Upper lobe of left lung (tissue), 6 donors: ENCODE results near the gene STARD8. TPM values are rescaled to one million over a fixed set of nuclear protein-coding genes. Genes with fewer than 3 reads are reported as not detected.

Source experiments
- ATAC-seq, 2 donors: fragments of 200-7000 bp; cut with Tn5 transposase; one replicate each; pipeline ENCODE4 v1.9.1; 2022; ENCODE audit warnings: mild to moderate bottlenecking in 2 of 2, moderate library complexity in 2 of 2; ENCODE audit not compliant: low FRiP score in 2 of 2
- DNase-seq, 2 donors: peaks; one replicate each; pipeline ENCODE4 v3.0.0-alpha.2; 2019 to 2020
- H3K27ac ChIP-seq, 4 donors: fragments of 200-600 bp; sonication (generic); one replicate each; pipeline ENCODE4 v1.5.1; 2016 to 2019
- H3K27me3 ChIP-seq, 4 donors: fragments of 200-600 bp; sonication (generic); one replicate each; pipeline ENCODE4 v1.5.1; 2017 to 2019
- H3K36me3 ChIP-seq, 4 donors: fragments of 200-600 bp; sonication (generic); one replicate each; pipeline ENCODE4 v1.5.1; 2016 to 2019
- H3K4me1 ChIP-seq, 4 donors: fragments of 200-600 bp; sonication (generic); one replicate each; pipeline ENCODE4 v1.5.1; 2018 to 2019
- H3K4me3 ChIP-seq, 4 donors: fragments of 200-600 bp; sonication (generic); one replicate each; pipeline ENCODE4 v1.5.1; 2017 to 2019; ENCODE audit warnings: mild to moderate bottlenecking in 2 of 4, moderate library complexity in 1 of 4
- H3K9me3 ChIP-seq, 4 donors: fragments of 200-600 bp; sonication (generic); one replicate each; pipeline ENCODE4 v1.5.1; 2018 to 2019
- EP300 ChIP-seq, 4 donors: sonication (generic); formaldehyde crosslinking; IDR thresholded peaks; one replicate each; pipeline ENCODE4 v1.5.1; 2017; ENCODE audit warnings: antibody characterized with exemption in 4 of 4, control low read depth in 2 of 4
- POLR2A ChIP-seq, 4 donors: fragments of 450-650 bp; IDR thresholded peaks; one replicate each; pipeline ENCODE4 v1.5.1; 2016 to 2017; ENCODE audit warnings: antibody characterized with exemption in 4 of 4, mild to moderate bottlenecking in 2 of 4
- POLR2AphosphoS5 ChIP-seq, 2 donors: sonication (generic); formaldehyde crosslinking; IDR thresholded peaks; one replicate each; pipeline ENCODE4 v1.5.1; 2017; ENCODE audit warnings: antibody characterized with exemption in 2 of 2
- WGBS, 2 donors: methylation state at CpG; one replicate each; pipeline ENCODE4 v1.1.5; 2017 to 2018; 5-methylcytosine and 5-hydroxymethylcytosine counted together
- total RNA-seq, 6 donors: library from RNA; depleted of rRNA in 4 of 6; stranded (reverse); fragments of >200 nt in 4 of 6; gene quantifications; one replicate each; pipeline versions ENCODE4 v1.1.0 to v1.2.1, GENCODE V29; 2016 to 2021
- TF ChIP-seq, protein P1 (sequence below), 6 experiments: fragments of 450-650 bp in 4 of 6; fragments of 200-600 bp in 2 of 6; sonication (generic) in 2 of 6; IDR thresholded peaks; one replicate each; pipeline ENCODE4 v1.5.1; 2016 to 2019; ENCODE audit warnings: antibody characterized with exemption in 6 of 6
- donor health status: DM: no; HTN: no; CAD: no; lungs with moderate emphysema.
- donor health status: DM: no; HTN: yes; CAD: no; lungs with severe emphysema.

STARD8 gene
- total RNA-seq, 6 donors from 2014 or later = 13.9 to 43.1 (median 25.8) TPM

DNA sequence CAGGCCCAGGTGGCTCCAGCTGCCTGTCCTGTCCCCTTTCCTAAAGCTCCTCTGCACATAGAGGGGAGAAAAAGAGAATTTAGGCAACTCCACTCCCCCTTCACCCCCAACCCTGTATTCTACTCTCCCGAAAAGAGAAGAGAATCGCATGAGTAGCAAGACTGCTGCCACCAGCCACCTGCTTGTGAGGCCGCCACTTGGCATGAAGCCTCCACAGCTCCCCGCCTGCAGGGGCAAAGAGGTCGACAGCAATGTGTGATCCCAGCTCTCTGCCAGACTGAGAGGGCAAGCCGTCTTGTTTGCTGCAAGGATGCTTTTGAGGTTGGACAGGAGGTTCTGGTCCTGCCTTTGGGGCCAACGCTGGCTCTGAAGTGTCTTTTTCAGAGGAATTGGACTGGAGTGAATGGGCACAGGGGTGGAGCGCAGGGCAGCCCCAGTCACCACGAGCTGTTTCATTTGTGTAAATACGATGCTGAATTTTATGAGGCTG lies 77.1 kb downstream of the STARD8 start:
- TF ChIP-seq POLR2AphosphoS5 (IDR thresholded peaks at IDR 0.05) = no peak
- TF ChIP-seq, protein P1, sequence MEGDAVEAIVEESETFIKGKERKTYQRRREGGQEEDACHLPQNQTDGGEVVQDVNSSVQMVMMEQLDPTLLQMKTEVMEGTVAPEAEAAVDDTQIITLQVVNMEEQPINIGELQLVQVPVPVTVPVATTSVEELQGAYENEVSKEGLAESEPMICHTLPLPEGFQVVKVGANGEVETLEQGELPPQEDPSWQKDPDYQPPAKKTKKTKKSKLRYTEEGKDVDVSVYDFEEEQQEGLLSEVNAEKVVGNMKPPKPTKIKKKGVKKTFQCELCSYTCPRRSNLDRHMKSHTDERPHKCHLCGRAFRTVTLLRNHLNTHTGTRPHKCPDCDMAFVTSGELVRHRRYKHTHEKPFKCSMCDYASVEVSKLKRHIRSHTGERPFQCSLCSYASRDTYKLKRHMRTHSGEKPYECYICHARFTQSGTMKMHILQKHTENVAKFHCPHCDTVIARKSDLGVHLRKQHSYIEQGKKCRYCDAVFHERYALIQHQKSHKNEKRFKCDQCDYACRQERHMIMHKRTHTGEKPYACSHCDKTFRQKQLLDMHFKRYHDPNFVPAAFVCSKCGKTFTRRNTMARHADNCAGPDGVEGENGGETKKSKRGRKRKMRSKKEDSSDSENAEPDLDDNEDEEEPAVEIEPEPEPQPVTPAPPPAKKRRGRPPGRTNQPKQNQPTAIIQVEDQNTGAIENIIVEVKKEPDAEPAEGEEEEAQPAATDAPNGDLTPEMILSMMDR (IDR thresholded peaks at IDR 0.05) = no peak
- TF ChIP-seq EP300 (IDR thresholded peaks at IDR 0.05) = no peak
- no peak for TF ChIP-seq POLR2A (IDR thresholded peaks at IDR 0.05)
- ATAC-seq (no peak), DNase-seq (peak in 1 of 2 donors; percentile 15)
- H3K36me3 ChIP-seq = peaks cover 0 to 72% (median 26%) of the 10 kb centered on the region in 4 donors
- no peaks in the 10 kb centered on the region for H3K27me3 ChIP-seq
- WGBS, 2 donors = 81 to 85% methylated on average over 9 to 10 of the region's 10 CpGs
- H3K27ac ChIP-seq = no peak overlapping the region
- no peaks in the 10 kb centered on the region for H3K4me1 ChIP-seq
- no peaks in the 10 kb centered on the region for H3K9me3 ChIP-seq
- H3K4me3 ChIP-seq = no peak overlapping the region

DNA sequence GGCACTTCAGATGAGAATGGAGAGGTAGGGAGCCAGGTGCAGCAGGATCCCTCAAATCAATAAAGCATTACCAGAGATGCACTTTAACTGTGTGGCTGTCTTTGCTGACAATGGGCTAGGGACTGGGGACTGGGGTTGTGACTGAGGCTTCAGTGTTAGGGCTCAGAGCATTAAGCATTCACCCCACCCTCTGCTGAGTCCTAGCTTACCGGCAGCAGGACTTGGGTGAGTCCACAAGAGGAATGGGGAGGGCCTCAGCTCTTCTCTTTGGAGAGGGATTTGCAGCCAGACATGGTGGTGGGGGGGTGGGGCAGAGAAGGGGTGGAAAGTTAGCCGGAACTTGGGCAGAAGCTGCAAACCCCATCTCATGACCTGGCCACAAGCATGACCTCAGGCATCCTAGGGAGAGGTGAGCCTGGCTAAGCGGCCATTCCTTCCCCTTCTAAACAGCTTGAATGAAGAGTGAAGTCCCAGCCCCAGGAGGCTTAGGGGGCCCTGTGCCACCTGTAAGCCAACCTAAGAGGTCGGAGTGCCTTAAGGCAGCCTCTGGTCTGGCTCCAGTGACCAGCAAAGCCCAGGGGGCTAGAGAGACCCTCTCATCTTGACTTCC lies 78.4 kb downstream of the STARD8 start:
- ATAC-seq (no peak), DNase-seq (no peak)
- Histone ChIP-seq H3K36me3 (peaks cover 0 to 62% (median 20%) of the 10 kb centered on the region in 4 donors), H3K4me1 (no peaks in the 10 kb centered on the region), H3K27me3 (no peaks in the 10 kb centered on the region), H3K4me3 (no peak overlapping the region), H3K27ac (no peak overlapping the region), H3K9me3 (no peaks in the 10 kb centered on the region)
- TF ChIP-seq EP300 (IDR thresholded peaks at IDR 0.05) (no peak), POLR2AphosphoS5 (IDR thresholded peaks at IDR 0.05) (no peak), POLR2A (IDR thresholded peaks at IDR 0.05) (no peak)
- TF ChIP-seq, protein P1 (IDR thresholded peaks at IDR 0.05) = no peak
- WGBS, 2 donors = 79 to 80% methylated on average over 2 to 4 of the region's 4 CpGs

DNA sequence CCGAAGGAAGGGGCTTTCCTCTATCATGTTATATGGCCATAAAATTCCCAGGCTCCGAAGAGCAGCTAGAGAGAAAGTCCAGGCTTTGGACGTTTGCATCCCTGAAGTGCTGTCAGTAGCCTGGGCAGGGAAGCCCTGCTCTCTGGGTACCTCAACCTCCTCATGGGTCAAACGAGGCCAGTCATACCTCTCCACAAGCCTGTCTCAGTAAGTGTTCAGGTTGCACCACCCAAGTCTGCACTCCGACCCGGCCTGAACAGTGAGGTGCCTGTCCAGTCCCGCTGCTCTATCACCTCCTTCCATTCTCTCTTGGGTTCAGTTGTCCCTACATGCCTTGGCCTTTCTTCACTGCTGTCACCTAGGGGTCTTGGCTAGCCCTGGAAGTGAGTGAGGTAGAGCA lies 78.9 kb downstream of the STARD8 start:
- Histone ChIP-seq H3K27ac (no peak overlapping the region), H3K4me1 (no peaks in the 10 kb centered on the region), H3K36me3 (peaks cover 0 to 57% (median 18%) of the 10 kb centered on the region in 4 donors), H3K27me3 (no peaks in the 10 kb centered on the region), H3K9me3 (no peaks in the 10 kb centered on the region), H3K4me3 (no peak overlapping the region)
- TF ChIP-seq POLR2AphosphoS5 (IDR thresholded peaks at IDR 0.05) = no peak
- TF ChIP-seq EP300 (IDR thresholded peaks at IDR 0.05) = no peak
- TF ChIP-seq POLR2A (IDR thresholded peaks at IDR 0.05) = no peak
- TF ChIP-seq, protein P1 (IDR thresholded peaks at IDR 0.05) = no peak
- no peak for ATAC-seq
- DNase-seq = no peak
- 83 to 100% methylated on average over 1 to 7 of the region's 7 CpGs for WGBS, 2 donors

DNA sequence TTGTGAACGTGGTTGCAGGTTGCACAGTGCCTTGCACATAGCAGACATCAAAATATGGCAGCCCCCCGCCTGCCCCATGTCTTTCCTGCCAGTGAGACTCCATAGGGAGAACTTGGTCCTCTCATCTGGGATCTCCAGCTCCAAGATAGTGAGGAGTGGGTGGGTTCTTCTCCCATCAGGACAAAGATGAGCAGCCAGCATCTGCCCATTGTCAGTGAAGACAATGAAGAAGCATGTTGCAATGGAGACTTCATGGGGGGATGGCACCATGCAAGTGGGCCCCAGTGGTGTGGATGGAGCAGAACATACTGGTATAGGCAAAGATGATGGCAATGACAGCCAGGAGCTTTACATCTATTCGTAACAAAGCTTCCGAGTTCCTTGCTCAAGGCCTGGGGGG lies 80.2 kb downstream of the STARD8 start:
- DNase-seq (no peak), ATAC-seq (no peak)
- Histone ChIP-seq H3K9me3 (no peaks in the 10 kb centered on the region), H3K27ac (no peak overlapping the region), H3K4me1 (no peaks in the 10 kb centered on the region), H3K36me3 (peaks cover 0 to 44% (median 12%) of the 10 kb centered on the region in 4 donors), H3K27me3 (no peaks in the 10 kb centered on the region), H3K4me3 (no peak overlapping the region)
- no peak for TF ChIP-seq EP300 (IDR thresholded peaks at IDR 0.05)
- 85 to 100% methylated on average over 3 to 4 of the region's 4 CpGs for WGBS, 2 donors

DNA sequence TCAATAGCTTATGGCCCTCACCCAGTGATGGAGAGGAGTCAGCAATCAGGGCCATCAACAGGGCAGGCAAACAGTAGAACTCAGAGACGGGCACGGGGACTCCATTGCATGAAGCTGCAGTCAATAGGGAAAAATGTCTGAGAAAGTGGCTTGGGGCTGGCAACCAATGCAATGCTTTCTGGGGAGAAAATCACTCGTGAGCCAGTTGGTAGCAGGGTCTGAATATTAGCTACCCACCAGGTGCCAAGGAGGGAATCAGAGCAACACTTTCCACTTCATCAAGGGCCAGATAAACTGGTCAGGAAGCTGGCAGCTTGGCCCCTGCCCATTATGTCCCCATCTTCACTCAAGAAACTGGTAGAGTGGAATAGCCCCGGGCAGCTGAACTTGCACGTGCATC lies 80.7 kb downstream of the STARD8 start:
- H3K9me3 ChIP-seq = no peaks in the 10 kb centered on the region
- TF ChIP-seq EP300 (IDR thresholded peaks at IDR 0.05) = no peak
- TF ChIP-seq, protein P1 (IDR thresholded peaks at IDR 0.05) = no peak
- no peak for TF ChIP-seq POLR2AphosphoS5 (IDR thresholded peaks at IDR 0.05)
- TF ChIP-seq POLR2A (IDR thresholded peaks at IDR 0.05) = no peak
- H3K4me1 ChIP-seq = no peaks in the 10 kb centered on the region
- no peak for DNase-seq
- H3K27me3 ChIP-seq = no peaks in the 10 kb centered on the region
- no peak for ATAC-seq
- peaks cover 0 to 39% (median 9%) of the 10 kb centered on the region in 4 donors for H3K36me3 ChIP-seq
- no peak overlapping the region for H3K4me3 ChIP-seq
- 79 to 100% methylated on average over 1 to 5 of the region's 5 CpGs for WGBS, 2 donors
- H3K27ac ChIP-seq = no peak overlapping the region
